Measurements from ENCODE around the gene SUB1. TPM values are rescaled to one million over a fixed set of nuclear protein-coding genes. Genes with fewer than 3 reads are reported as not detected.
"Not testable (repeated sequence)": the region's sequence is repeated elsewhere in the genome, so short reads cannot be mapped to it uniquely, and the experiment has no call there.

Gene SUB1
- total RNA-seq, 1 donor from 2014 or later: 260 TPM

- DNase-seq (ENCODE audit: low read depth, low spot score): no peak
- Mint-ChIP-seq H3K9me3 (peaks cover 6% of the 10 kb centered on the region), H3K4me3 (no peak overlapping the region), H3K4me1 (no peaks in the 10 kb centered on the region), H3K27me3 (ENCODE audit: low read depth) (no peaks in the 10 kb centered on the region), H3K36me3 (ENCODE audit: low read depth) (no peaks in the 10 kb centered on the region), H3K27ac (ENCODE audit: unreplicated experiment) (no peak overlapping the region)
- TF ChIP-seq, protein P1, sequence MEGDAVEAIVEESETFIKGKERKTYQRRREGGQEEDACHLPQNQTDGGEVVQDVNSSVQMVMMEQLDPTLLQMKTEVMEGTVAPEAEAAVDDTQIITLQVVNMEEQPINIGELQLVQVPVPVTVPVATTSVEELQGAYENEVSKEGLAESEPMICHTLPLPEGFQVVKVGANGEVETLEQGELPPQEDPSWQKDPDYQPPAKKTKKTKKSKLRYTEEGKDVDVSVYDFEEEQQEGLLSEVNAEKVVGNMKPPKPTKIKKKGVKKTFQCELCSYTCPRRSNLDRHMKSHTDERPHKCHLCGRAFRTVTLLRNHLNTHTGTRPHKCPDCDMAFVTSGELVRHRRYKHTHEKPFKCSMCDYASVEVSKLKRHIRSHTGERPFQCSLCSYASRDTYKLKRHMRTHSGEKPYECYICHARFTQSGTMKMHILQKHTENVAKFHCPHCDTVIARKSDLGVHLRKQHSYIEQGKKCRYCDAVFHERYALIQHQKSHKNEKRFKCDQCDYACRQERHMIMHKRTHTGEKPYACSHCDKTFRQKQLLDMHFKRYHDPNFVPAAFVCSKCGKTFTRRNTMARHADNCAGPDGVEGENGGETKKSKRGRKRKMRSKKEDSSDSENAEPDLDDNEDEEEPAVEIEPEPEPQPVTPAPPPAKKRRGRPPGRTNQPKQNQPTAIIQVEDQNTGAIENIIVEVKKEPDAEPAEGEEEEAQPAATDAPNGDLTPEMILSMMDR (conservative IDR thresholded peaks at IDR 0.05): no peak
Observed at GRCh38 chr5:32571128-32571527, 14.2 kb upstream of the SUB1 start.

GRCh38 chr5:32572778-32573480 lies 12.4 kb upstream of the SUB1 start:
- TF ChIP-seq, protein P1 (conservative IDR thresholded peaks at IDR 0.05): no peak

GRCh38 chr5:32573481-32573854 lies 11.9 kb upstream of the SUB1 start:
- DNase-seq (ENCODE audit: low read depth, low spot score); H3K9me3 Mint-ChIP-seq; H3K27ac Mint-ChIP-seq (ENCODE audit: unreplicated experiment); H3K4me1 Mint-ChIP-seq; H3K36me3 Mint-ChIP-seq (ENCODE audit: low read depth); H3K4me3 Mint-ChIP-seq; H3K27me3 Mint-ChIP-seq (ENCODE audit: low read depth): not testable (repeated sequence)

More at GRCh38 chr5:32572778-32573480, 12.4 kb upstream of the SUB1 start:
- Mint-ChIP-seq H3K4me3 (no peak overlapping the region), H3K36me3 (ENCODE audit: low read depth) (no peaks in the 10 kb centered on the region), H3K27me3 (ENCODE audit: low read depth) (no peaks in the 10 kb centered on the region), H3K4me1 (no peaks in the 10 kb centered on the region), H3K27ac (ENCODE audit: unreplicated experiment) (no peak overlapping the region), H3K9me3 (peaks cover 4% of the 10 kb centered on the region)
- DNase-seq (ENCODE audit: low read depth, low spot score): no peak

- Mint-ChIP-seq H3K27ac (ENCODE audit: unreplicated experiment) (no peak overlapping the region), H3K4me1 (no peaks in the 10 kb centered on the region), H3K36me3 (ENCODE audit: low read depth) (no peaks in the 10 kb centered on the region), H3K27me3 (ENCODE audit: low read depth) (no peaks in the 10 kb centered on the region), H3K4me3 (no peak overlapping the region), H3K9me3 (peaks cover under 1% of the 10 kb centered on the region)
- no peak for DNase-seq (ENCODE audit: low read depth, low spot score)
- TF ChIP-seq, protein P1 (conservative IDR thresholded peaks at IDR 0.05): no peak
Observed at GRCh38 chr5:32574540-32575175, 10.7 kb upstream of the SUB1 start.

DNA sequence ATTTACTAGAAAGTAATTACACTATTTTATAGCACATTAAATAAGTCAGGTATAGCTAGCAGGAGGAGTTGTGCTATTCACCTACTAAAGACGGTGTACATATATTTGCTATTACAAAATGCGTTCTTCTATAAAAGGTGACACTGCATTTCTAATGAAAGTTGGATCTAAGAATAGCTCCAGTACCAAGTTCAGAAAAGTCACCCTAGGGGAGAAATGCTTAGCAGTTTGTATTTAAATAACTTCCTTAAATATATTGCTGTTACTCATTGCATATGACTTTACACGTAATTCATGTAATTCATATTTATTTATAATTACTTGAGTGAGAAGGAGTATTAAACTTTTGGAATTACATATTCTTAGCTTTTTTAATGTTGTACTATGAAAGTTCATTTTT lies 7.0 kb upstream of the SUB1 start:
- H3K4me1 Mint-ChIP-seq: peaks cover 9% of the 10 kb centered on the region
- H3K36me3 Mint-ChIP-seq (ENCODE audit: low read depth): no peaks in the 10 kb centered on the region
- DNase-seq (ENCODE audit: low read depth, low spot score): no peak
- TF ChIP-seq, protein P1 (conservative IDR thresholded peaks at IDR 0.05): no peak
- no peaks in the 10 kb centered on the region for H3K9me3 Mint-ChIP-seq
- H3K27me3 Mint-ChIP-seq (ENCODE audit: low read depth): no peaks in the 10 kb centered on the region
- H3K4me3 Mint-ChIP-seq: no peak overlapping the region
- H3K27ac Mint-ChIP-seq (ENCODE audit: unreplicated experiment): no peak overlapping the region

DNA sequence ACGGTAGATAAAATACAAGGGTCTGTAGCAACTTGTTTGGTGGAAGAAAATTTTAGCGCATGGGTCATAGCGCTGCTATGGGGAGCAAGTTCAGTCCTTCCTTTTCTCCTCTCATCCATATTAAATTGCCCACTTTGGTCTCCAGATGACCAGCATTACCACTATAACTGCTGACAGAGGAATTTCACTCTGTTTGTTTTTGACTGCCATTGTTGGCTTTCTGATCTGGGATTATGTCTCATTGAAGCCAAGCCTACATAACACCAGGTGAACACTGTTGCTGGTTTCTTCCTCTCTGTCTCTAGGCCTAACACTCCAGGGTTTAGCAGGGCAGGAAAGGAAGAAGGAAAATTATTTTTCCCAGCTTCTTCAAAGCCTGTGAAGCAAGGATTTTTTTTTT lies 6.6 kb upstream of the SUB1 start:
- Mint-ChIP-seq H3K9me3 (no peaks in the 10 kb centered on the region), H3K4me3 (no peak overlapping the region), H3K36me3 (ENCODE audit: low read depth) (no peaks in the 10 kb centered on the region), H3K4me1 (peaks cover 9% of the 10 kb centered on the region), H3K27me3 (ENCODE audit: low read depth) (no peaks in the 10 kb centered on the region), H3K27ac (ENCODE audit: unreplicated experiment) (no peak overlapping the region)
- TF ChIP-seq, protein P1 (conservative IDR thresholded peaks at IDR 0.05): no peak
- DNase-seq (ENCODE audit: low read depth, low spot score): no peak

All from neural crest cell (in vitro differentiated cells).